Psoas muscle (tissue), 8 donors: ENCODE results near the gene NKX6-1. TPM values are rescaled to one million over a fixed set of nuclear protein-coding genes. Genes with fewer than 3 reads are reported as not detected.

ENCODE experiments used
- ATAC-seq, 4 donors: fragments of 200-7000 bp; cut with Tn5 transposase; one replicate each; pipeline ENCODE4 v1.9.1; 2020; ENCODE audit warnings: moderate library complexity in 3 of 4, mild to moderate bottlenecking in 2 of 4
- DNase-seq, 2 donors: peaks; one replicate each; pipeline ENCODE4 v3.0.0-alpha.2; 2020
- H3K27ac ChIP-seq: fragments of 200-600 bp; one replicate; pipeline ENCODE4 v1.8.0; 2022
- H3K27me3 ChIP-seq, 3 donors: fragments of 200-600 bp in 1 of 3; one replicate each; pipeline versions ENCODE4 v1.6.1 to v1.8.0; 2013 to 2022; ENCODE audit warnings: low read length in 2 of 3, mild to moderate bottlenecking in 2 of 3, moderate library complexity in 1 of 3; ENCODE audit not compliant: insufficient read depth in 3 of 3
- H3K36me3 ChIP-seq, 2 donors: fragments of 200-600 bp in 1 of 2; one replicate each; pipeline versions ENCODE4 v1.6.1 to v1.8.0; 2013 to 2022; ENCODE audit warnings: low read depth in 1 of 2, mild to moderate bottlenecking in 1 of 2, moderate library complexity in 1 of 2; ENCODE audit not compliant: insufficient read depth in 1 of 2
- H3K4me1 ChIP-seq: fragments of 200-600 bp; one replicate; pipeline ENCODE4 v1.8.0; 2022
- H3K4me3 ChIP-seq: fragments of 200-600 bp; one replicate; pipeline ENCODE4 v1.8.0; 2022; ENCODE audit warnings: mild to moderate bottlenecking
- H3K9me3 ChIP-seq: fragments of 200-600 bp; one replicate; pipeline ENCODE4 v1.8.0; 2022
- CTCF ChIP-seq: fragments of 200-600 bp; IDR thresholded peaks from one replicate; pipeline ENCODE4 v1.8.0; 2022; ENCODE audit warnings: antibody characterized with exemption
- WGBS, 3 donors: extraction: QIAGEN DNeasy Blood & Tissue Kit; methylation state at CpG; one replicate each; pipeline versions ENCODE4 v1.1.6 to v1.1.7; 2013; 5-methylcytosine and 5-hydroxymethylcytosine counted together
- intact Hi-C, 2 donors: fragments of 100-400 bp; cut with DNase I; formaldehyde crosslinking; loops; one replicate each; pipeline versions ENCODE4 v1.11.0 to v1.14.2; 2022
- polyA plus RNA-seq, 3 donors: library from polyadenylated mRNA; stranded (reverse); fragments of 200-250 nt; gene quantifications; one replicate each; pipeline ENCODE4 v1.2.3, GENCODE V29; 2013
- total RNA-seq, 4 donors: library from RNA; stranded (reverse); fragmentation: NEBNext Ultra II Directional in 2 of 4; extraction: Animal tissue kit (Norgen Biotek cat#: 25700) in 2 of 4; gene quantifications; one replicate each; pipeline versions ENCODE4 v1.2.1 to v1.2.4, GENCODE V29; 2021 to 2023
- donor health status: healthy with polysubstance abuse.
- donor health status: DM: no; HTN: no; CAD: no; lungs with moderate emphysema.
- donor health status: Bipolar disorder and iron deficiency.
- donor health status: healthy.
- donor health status: DM: yes; HTN: yes; CAD: no.
- donor health status: DM: no; HTN: no; CAD: no.
- donor health status: DM: no; HTN: no; CAD: no.
- donor health status: DM: yes; HTN: yes; CAD: no.

The NKX6-1 gene
- total and polyA plus RNA-seq, 7 donors = 0.28 to 0.58 TPM; not detected in 5

- no peak for TF ChIP-seq CTCF
Measured at GRCh38 chr4:84456157-84456556, 42.9 kb downstream of the NKX6-1 start.

GRCh38 chr4:84455697-84456096, 43.4 kb downstream of the NKX6-1 start:
- TF ChIP-seq CTCF = no peak
- intact Hi-C loops = no loop called here
- WGBS, 3 donors = 24 to 40% (median 35%) methylated on average over 3 of the region's 3 CpGs
- DNase-seq (no peak), ATAC-seq (no peak)
- Histone ChIP-seq H3K36me3 (no peaks in the 10 kb centered on the region), H3K9me3 (no peaks in the 10 kb centered on the region), H3K27me3 (peaks cover 0 to 3% (median 0%) of the 10 kb centered on the region in 3 donors), H3K4me1 (no peaks in the 10 kb centered on the region), H3K27ac (no peak overlapping the region), H3K4me3 (peak overlapping the region; percentile 15)

More at GRCh38 chr4:84456157-84456556, 42.9 kb downstream of the NKX6-1 start:
- WGBS, 3 donors = 36 to 54% (median 42%) methylated on average over 4 of the region's 4 CpGs
- Histone ChIP-seq H3K4me1 (no peaks in the 10 kb centered on the region), H3K4me3 (peak overlapping the region; percentile 15), H3K27me3 (peaks cover 0 to 3% (median 0%) of the 10 kb centered on the region in 3 donors), H3K36me3 (no peaks in the 10 kb centered on the region), H3K9me3 (no peaks in the 10 kb centered on the region), H3K27ac (no peak overlapping the region)
- intact Hi-C loops = no loop called here
- DNase-seq (no peak), ATAC-seq (no peak)

GRCh38 chr4:84451546-84451945, 47.5 kb downstream of the NKX6-1 start:
- no peak for ATAC-seq
- Histone ChIP-seq H3K4me3 (no peak overlapping the region), H3K36me3 (no peaks in the 10 kb centered on the region), H3K9me3 (no peaks in the 10 kb centered on the region), H3K4me1 (no peaks in the 10 kb centered on the region), H3K27ac (no peak overlapping the region), H3K27me3 (peaks cover 0 to 6% (median 0%) of the 10 kb centered on the region in 3 donors)
- DNase-seq = no peak
- WGBS, 3 donors = 31 to 50% (median 32%) methylated on average over 3 of the region's 3 CpGs
- no peak for TF ChIP-seq CTCF
- intact Hi-C loops = no loop called here

- H3K4me3 ChIP-seq = no peak overlapping the region
- H3K27me3 ChIP-seq = peaks cover 0 to 2% (median 0%) of the 10 kb centered on the region in 3 donors
- ATAC-seq = no peak
- intact Hi-C loops = no loop called here
- no peaks in the 10 kb centered on the region for H3K36me3 ChIP-seq
- no peak for TF ChIP-seq CTCF
- no peaks in the 10 kb centered on the region for H3K4me1 ChIP-seq
- no peaks in the 10 kb centered on the region for H3K9me3 ChIP-seq
- 84 to 88% (median 87%) methylated on average over 5 of the region's 5 CpGs for WGBS, 3 donors
- no peak overlapping the region for H3K27ac ChIP-seq
- no peak for DNase-seq
Measured at GRCh38 chr4:84443523-84443922, 55.6 kb downstream of the NKX6-1 start.

GRCh38 chr4:84442778-84443177, 56.3 kb downstream of the NKX6-1 start:
- DNase-seq = no peak
- Histone ChIP-seq H3K27ac (no peak overlapping the region), H3K4me1 (no peaks in the 10 kb centered on the region), H3K36me3 (no peaks in the 10 kb centered on the region), H3K4me3 (no peak overlapping the region), H3K9me3 (no peaks in the 10 kb centered on the region), H3K27me3 (peaks cover 0 to under 1% (median 0%) of the 10 kb centered on the region in 3 donors)
- ATAC-seq = no peak
- WGBS, 3 donors = 75 to 83% (median 77%) methylated on average over 2 of the region's 2 CpGs
- intact Hi-C loops = no loop called here
- no peak for TF ChIP-seq CTCF
